Psoas muscle (tissue), 8 donors: Measurements from ENCODE around the gene HOXD4. TPM values are rescaled to one million over a fixed set of nuclear protein-coding genes. Genes with fewer than 3 reads are reported as not detected.
A peak's percentile ranks its signal among the peaks of the same experiment; 100 is the strongest.

Source experiments
- ATAC-seq, 4 donors: fragments of 200-7000 bp; cut with Tn5 transposase; one replicate each; pipeline ENCODE4 v1.9.1; 2020; ENCODE audit warnings: moderate library complexity in 3 of 4, mild to moderate bottlenecking in 2 of 4
- DNase-seq, 2 donors: peaks; one replicate each; pipeline ENCODE4 v3.0.0-alpha.2; 2020
- H3K27ac ChIP-seq: fragments of 200-600 bp; one replicate; pipeline ENCODE4 v1.8.0; 2022
- H3K27me3 ChIP-seq, 3 donors: fragments of 200-600 bp in 1 of 3; one replicate each; pipeline versions ENCODE4 v1.6.1 to v1.8.0; 2013 to 2022; ENCODE audit warnings: low read length in 2 of 3, mild to moderate bottlenecking in 2 of 3, moderate library complexity in 1 of 3; ENCODE audit not compliant: insufficient read depth in 3 of 3
- H3K36me3 ChIP-seq, 2 donors: fragments of 200-600 bp in 1 of 2; one replicate each; pipeline versions ENCODE4 v1.6.1 to v1.8.0; 2013 to 2022; ENCODE audit warnings: low read depth in 1 of 2, mild to moderate bottlenecking in 1 of 2, moderate library complexity in 1 of 2; ENCODE audit not compliant: insufficient read depth in 1 of 2
- H3K4me1 ChIP-seq: fragments of 200-600 bp; one replicate; pipeline ENCODE4 v1.8.0; 2022
- H3K4me3 ChIP-seq: fragments of 200-600 bp; one replicate; pipeline ENCODE4 v1.8.0; 2022; ENCODE audit warnings: mild to moderate bottlenecking
- H3K9me3 ChIP-seq: fragments of 200-600 bp; one replicate; pipeline ENCODE4 v1.8.0; 2022
- CTCF ChIP-seq: fragments of 200-600 bp; IDR thresholded peaks from one replicate; pipeline ENCODE4 v1.8.0; 2022; ENCODE audit warnings: antibody characterized with exemption
- WGBS, 3 donors: extraction: QIAGEN DNeasy Blood & Tissue Kit; methylation state at CpG; one replicate each; pipeline versions ENCODE4 v1.1.6 to v1.1.7; 2013; 5-methylcytosine and 5-hydroxymethylcytosine counted together
- intact Hi-C, 2 donors: fragments of 100-400 bp; cut with DNase I; formaldehyde crosslinking; loops; one replicate each; pipeline versions ENCODE4 v1.11.0 to v1.14.2; 2022
- polyA plus RNA-seq, 3 donors: library from polyadenylated mRNA; stranded (reverse); fragments of 200-250 nt; gene quantifications; one replicate each; pipeline ENCODE4 v1.2.3, GENCODE V29; 2013
- total RNA-seq, 4 donors: library from RNA; stranded (reverse); fragmentation: NEBNext Ultra II Directional in 2 of 4; extraction: Animal tissue kit (Norgen Biotek cat#: 25700) in 2 of 4; gene quantifications; one replicate each; pipeline versions ENCODE4 v1.2.1 to v1.2.4, GENCODE V29; 2021 to 2023
- donor health status: healthy with polysubstance abuse.
- donor health status: DM: no; HTN: no; CAD: no; lungs with moderate emphysema.
- donor health status: Bipolar disorder and iron deficiency.
- donor health status: healthy.
- donor health status: DM: yes; HTN: yes; CAD: no.
- donor health status: DM: no; HTN: no; CAD: no.
- donor health status: DM: no; HTN: no; CAD: no.
- donor health status: DM: yes; HTN: yes; CAD: no.

HOXD4 gene
- total and polyA plus RNA-seq, 7 donors, result 0.26 to 4.1 (median 1.2) TPM

- H3K36me3 ChIP-seq, result no peaks in the 10 kb centered on the region
- intact Hi-C loops, result no loop called here
- H3K4me1 ChIP-seq, result peaks cover 14% of the 10 kb centered on the region
- DNase-seq, result no peak
- TF ChIP-seq CTCF, result no peak
- no peak overlapping the region for H3K4me3 ChIP-seq
- H3K27me3 ChIP-seq, result peaks cover 4 to 99% (median 75%) of the 10 kb centered on the region in 3 donors
- no peak for ATAC-seq
- H3K27ac ChIP-seq, result no peak overlapping the region
- no peaks in the 10 kb centered on the region for H3K9me3 ChIP-seq
- 21 to 32% (median 29%) methylated on average over 17 of the region's 17 CpGs for WGBS, 3 donors
Observed at GRCh38 chr2:176103742-176104315, 47.5 kb upstream of the HOXD4 start.

- WGBS, 3 donors, result 4% methylated on average over 52 to 56 of the region's 56 CpGs
- intact Hi-C loops, result no loop called here
Observed at GRCh38 chr2:176104316-176105077, 46.9 kb upstream of the HOXD4 start.

DNA sequence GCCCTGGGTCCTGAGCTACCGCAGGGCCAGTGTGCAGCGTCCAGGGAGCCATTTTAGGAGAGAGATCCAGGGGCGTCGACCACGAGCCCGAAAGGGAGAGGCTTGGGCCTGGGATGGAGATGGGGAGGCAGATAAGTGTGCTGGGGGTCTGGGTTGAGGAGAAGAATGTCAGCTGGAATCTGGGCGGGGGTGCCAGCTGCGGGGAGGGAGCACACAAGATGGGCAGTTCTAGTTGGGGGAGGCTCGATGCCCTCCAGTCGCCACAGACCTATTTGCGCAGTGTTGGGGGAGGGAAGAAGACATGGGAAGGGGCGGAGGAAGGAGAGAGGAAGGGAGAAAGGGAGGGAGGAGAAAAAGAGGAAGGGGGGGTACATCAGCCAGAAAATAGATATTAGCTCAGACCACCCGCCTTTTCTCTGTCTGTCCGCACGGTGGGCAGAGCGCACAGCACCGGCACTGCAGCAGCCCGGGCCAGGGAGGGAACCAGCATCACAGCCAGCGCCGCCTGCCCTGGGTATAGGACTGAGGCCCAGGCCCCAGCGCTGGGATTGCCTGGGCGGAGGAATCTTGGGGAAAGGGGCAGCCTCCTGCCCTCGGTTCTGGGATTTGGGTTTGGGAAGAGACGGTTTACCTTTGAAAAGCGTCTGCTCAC is 46.1 kb upstream of the HOXD4 start:
- 12 to 27% (median 20%) methylated on average over 25 of the region's 25 CpGs for WGBS, 3 donors
- Histone ChIP-seq H3K27ac (no peak overlapping the region), H3K9me3 (no peaks in the 10 kb centered on the region), H3K27me3 (peaks cover 4 to 99% (median 73%) of the 10 kb centered on the region in 3 donors), H3K4me3 (peak overlapping the region; percentile 11), H3K4me1 (peaks cover 14% of the 10 kb centered on the region), H3K36me3 (no peaks in the 10 kb centered on the region)
- no peak for DNase-seq
- no peak for TF ChIP-seq CTCF
- intact Hi-C loops, result no loop called here
- no peak for ATAC-seq

More at GRCh38 chr2:176104316-176105077, 46.9 kb upstream of the HOXD4 start:
- no peaks in the 10 kb centered on the region for H3K36me3 ChIP-seq
- no peaks in the 10 kb centered on the region for H3K9me3 ChIP-seq
- H3K4me3 ChIP-seq, result peak overlapping the region; percentile 11
- H3K4me1 ChIP-seq, result peaks cover 14% of the 10 kb centered on the region
- no peak overlapping the region for H3K27ac ChIP-seq
- peaks cover 4 to 99% (median 74%) of the 10 kb centered on the region in 3 donors for H3K27me3 ChIP-seq
- TF ChIP-seq CTCF, result no peak
- no peak for DNase-seq
- ATAC-seq, result no peak

- intact Hi-C loops, result no loop called here
- Histone ChIP-seq H3K4me3 (peak overlapping the region; percentile 54), H3K9me3 (no peaks in the 10 kb centered on the region), H3K27me3 (peaks cover 4 to 99% (median 65%) of the 10 kb centered on the region in 3 donors), H3K27ac (no peak overlapping the region), H3K36me3 (no peaks in the 10 kb centered on the region), H3K4me1 (peaks cover 14% of the 10 kb centered on the region)
- no peak for TF ChIP-seq CTCF
- DNase-seq (no peak), ATAC-seq (no peak)
- 24 to 41% (median 34%) methylated on average over 25 of the region's 25 CpGs for WGBS, 3 donors
Observed at GRCh38 chr2:176105730-176106580, 45.4 kb upstream of the HOXD4 start.
